ENCODE results near the gene SLC6A13. TPM values are rescaled to one million over a fixed set of nuclear protein-coding genes. Genes with fewer than 3 reads are reported as not detected.

SLC6A13 gene
- polyA plus RNA-seq, 1 donor (not counting 4 experiments of a cell fraction or from before 2014, with no cell fraction given), result 0.33 TPM

GRCh38 chr12:286531-287300 lies 24.1 kb upstream of the SLC6A13 start:
- H4K20me1 ChIP-seq (ENCODE audit: control insufficient read depth, extremely low read depth, insufficient read depth, low read length), result no peaks in the 10 kb centered on the region

GRCh38 chr12:278046-278445 lies 15.4 kb upstream of the SLC6A13 start:
- Histone ChIP-seq H3K9ac (ENCODE audit: control insufficient read depth, extremely low read depth, insufficient read depth, low read length) (no peak overlapping the region), H4K20me1 (ENCODE audit: control insufficient read depth, extremely low read depth, insufficient read depth, low read length) (no peaks in the 10 kb centered on the region), H3K4me3 (ENCODE audit: control insufficient read depth in 2 of 3, extremely low read depth in 1 of 3, insufficient read depth in 2 of 3, low read depth in 1 of 3, low read length in 3 of 3) (no peak overlapping the region), H3K9me1 (ENCODE audit: control insufficient read depth, extremely low read depth, insufficient read depth, low read length) (no peaks in the 10 kb centered on the region), H3K4me1 (ENCODE audit: control insufficient read depth, extremely low read depth, insufficient read depth, low read length) (no peaks in the 10 kb centered on the region), H3K36me3 (ENCODE audit: control insufficient read depth in 2 of 2, extremely low read depth in 1 of 2, insufficient read depth in 2 of 2, low read length in 2 of 2) (peaks cover 0 to 2% of the 10 kb centered on the region in 2 experiments), H3K4me2 (ENCODE audit: control insufficient read depth, extremely low read depth, insufficient read depth, low read depth, low read length) (no peak overlapping the region), H3K79me2 (ENCODE audit: control insufficient read depth, insufficient read depth, low read length) (no peaks in the 10 kb centered on the region), H2AFZ (ENCODE audit: control insufficient read depth, low read length) (no peak overlapping the region), H3K9me3 (ENCODE audit: control insufficient read depth, low read depth, low read length) (no peaks in the 10 kb centered on the region), H3K27ac (ENCODE audit: control insufficient read depth, insufficient read depth, low read length) (no peak overlapping the region), H3K27me3 (ENCODE audit: control insufficient read depth, extremely low read depth, insufficient read depth, low read length) (no peaks in the 10 kb centered on the region)
- FAIRE-seq (no peak), DNase-seq (ENCODE audit: low read depth, low spot score) (no peak)
- dilution Hi-C loops (cut with MboI; ENCODE audit: extremely low pct_ligation_motif_present, low sequenced_read_pairs), result no loop called here
- TF ChIP-seq CTCF (optimal IDR thresholded peaks at IDR 0.05 in 1 of 3, IDR thresholded peaks at IDR 0.05 in 1 of 3, conservative IDR thresholded peaks at IDR 0.05 in 1 of 3; ENCODE audit: extremely low read depth in 1 of 3, insufficient read depth in 2 of 3, low read length in 3 of 3), result no peak

More at GRCh38 chr12:286531-287300, 24.1 kb upstream of the SLC6A13 start:
- Histone ChIP-seq H3K27ac (ENCODE audit: control insufficient read depth, insufficient read depth, low read length) (no peak overlapping the region), H3K9ac (ENCODE audit: control insufficient read depth, extremely low read depth, insufficient read depth, low read length) (no peak overlapping the region), H3K4me2 (ENCODE audit: control insufficient read depth, extremely low read depth, insufficient read depth, low read depth, low read length) (no peak overlapping the region), H3K79me2 (ENCODE audit: control insufficient read depth, insufficient read depth, low read length) (no peaks in the 10 kb centered on the region), H3K36me3 (ENCODE audit: control insufficient read depth in 2 of 2, extremely low read depth in 1 of 2, insufficient read depth in 2 of 2, low read length in 2 of 2) (peaks cover 0 to 5% of the 10 kb centered on the region in 2 experiments), H3K4me1 (ENCODE audit: control insufficient read depth, extremely low read depth, insufficient read depth, low read length) (peaks cover 5% of the 10 kb centered on the region), H3K4me3 (ENCODE audit: control insufficient read depth in 2 of 3, extremely low read depth in 1 of 3, insufficient read depth in 2 of 3, low read depth in 1 of 3, low read length in 3 of 3) (no peak overlapping the region), H3K27me3 (ENCODE audit: control insufficient read depth, extremely low read depth, insufficient read depth, low read length) (no peaks in the 10 kb centered on the region), H3K9me3 (ENCODE audit: control insufficient read depth, low read depth, low read length) (no peaks in the 10 kb centered on the region), H3K9me1 (ENCODE audit: control insufficient read depth, extremely low read depth, insufficient read depth, low read length) (no peaks in the 10 kb centered on the region), H2AFZ (ENCODE audit: control insufficient read depth, low read length) (no peak overlapping the region)
- DNase-seq (ENCODE audit: low read depth, low spot score), result no peak
- dilution Hi-C loops (cut with MboI; ENCODE audit: extremely low pct_ligation_motif_present, low sequenced_read_pairs), result no loop called here
- TF ChIP-seq CTCF (optimal IDR thresholded peaks at IDR 0.05 in 1 of 3, IDR thresholded peaks at IDR 0.05 in 1 of 3, conservative IDR thresholded peaks at IDR 0.05 in 1 of 3; ENCODE audit: extremely low read depth in 1 of 3, insufficient read depth in 2 of 3, low read length in 3 of 3) (no peak), EZH2 (IDR thresholded peaks at IDR 0.05; ENCODE audit: low read length) (no peak)
- no peak for FAIRE-seq

Data from keratinocyte (primary cell).